A549 (cell line): ENCODE results near the gene HMHB1. TPM values are rescaled to one million over a fixed set of nuclear protein-coding genes. Genes with fewer than 3 reads are reported as not detected.

ENCODE experiments used
- ATAC-seq, 2 experiments: fragments of 200-7000 bp in 1 of 2; fragments of >200 bp in 1 of 2; cut with Nextera tagmentation in 1 of 2; cut with Tn5 transposase in 1 of 2; 3 replicates each; pipeline versions ENCODE4 v1.8.0 to v1.9.1; 2018 to 2020; ENCODE audit warnings: mild to moderate bottlenecking in 1 of 2, moderate library complexity in 1 of 2
- CTCF ChIA-PET: fragments of 300-600 bp; sonication (Branson Sonifier 250); formaldehyde crosslinking; extraction: SDS; loops from one replicate; lab custom pipeline; 2021; ENCODE audit warnings: antibody characterized with exemption, inconsistent platforms; lab: Yijun Ruan, JAX
- POLR2A ChIA-PET: fragments of 350-600 bp; formaldehyde crosslinking; extraction: SDS; loops from one replicate; lab custom pipeline; 2021; ENCODE audit warnings: antibody characterized with exemption, inconsistent platforms; lab: Yijun Ruan, JAX
- DNase-seq, 2 experiments: peaks; one replicate each; pipeline versions ENCODE4 v3.0.0 to v3.0.0-alpha.2; 2011 to 2016; ENCODE audit warnings: low read depth in 1 of 2, low spot score in 1 of 2
- FAIRE-seq: peaks from 2 replicates; lab custom pipeline; 2011; peaks lifted over from hg19 to GRCh38; lab: Jason Lieb, UNC
- H3K27ac ChIP-seq, 2 experiments: fragments of >200 bp; sonication (Bioruptor Twin); formaldehyde crosslinking; 3 replicates each; pipeline ENCODE4 v1.5.1; 2016 to 2017
- H3K4me1 ChIP-seq: fragments of >200 bp; sonication (Bioruptor Twin); formaldehyde crosslinking; 3 replicates; pipeline ENCODE4 v1.6.1; 2016
- H3K4me2 ChIP-seq: fragments of >200 bp; sonication (Bioruptor Twin); formaldehyde crosslinking; 3 replicates; pipeline ENCODE4 v1.6.1; 2016
- H3K4me3 ChIP-seq: fragments of >200 bp; sonication (Bioruptor Twin); formaldehyde crosslinking; 3 replicates; pipeline ENCODE4 v1.5.1; 2016
- H3K9me3 ChIP-seq: fragments of >200 bp; sonication (Bioruptor Twin); formaldehyde crosslinking; 3 replicates; pipeline ENCODE4 v1.6.1; 2016
- CBX8 ChIP-seq: fragments of 200-600 bp; sonication (generic); IDR thresholded peaks from 2 replicates; pipeline ENCODE4 v1.6.1; 2016
- CEBPB ChIP-seq, 2 experiments: fragments of >200 bp in 1 of 2; sonication (Bioruptor Twin) in 1 of 2; formaldehyde crosslinking in 1 of 2; IDR thresholded peaks; 2 replicates each; pipeline ENCODE4 v1.6.1; 2012 to 2016
- CHD4 ChIP-seq: fragments of 200-600 bp; sonication (generic); IDR thresholded peaks from 2 replicates; pipeline ENCODE4 v1.6.1; 2016; ENCODE audit warnings: antibody characterized with exemption, mild to moderate bottlenecking, borderline replicate concordance
- EP300 ChIP-seq, 2 experiments: fragments of >200 bp; sonication (Bioruptor Twin); formaldehyde crosslinking; IDR thresholded peaks; 2 replicates in 1 of 2; 3 replicates in 1 of 2; pipeline ENCODE4 v1.6.1; 2016 to 2017
- ESRRA ChIP-seq: fragments of 150-350 bp; IDR thresholded peaks from 2 replicates; pipeline ENCODE4 v1.6.1; 2014; ENCODE audit warnings: mild to moderate bottlenecking, low read length, borderline replicate concordance
- FOSB ChIP-seq: fragments of 250-450 bp; sonication (Bioruptor Pico); IDR thresholded peaks from 2 replicates; pipeline ENCODE4 v1.5.0; 2020; ENCODE audit warnings: mild to moderate bottlenecking, moderate library complexity
- HDAC2 ChIP-seq: fragments of 200-600 bp; sonication (generic); IDR thresholded peaks from 2 replicates; pipeline ENCODE4 v1.6.1; 2016
- HEYL ChIP-seq: fragments of 250-450 bp; sonication (Bioruptor Pico); IDR thresholded peaks from 2 replicates; pipeline ENCODE4 v1.8.0; 2021; ENCODE audit warnings: mild to moderate bottlenecking, moderate library complexity
- JUNB ChIP-seq: fragments of >200 bp; sonication (Bioruptor Twin); formaldehyde crosslinking; IDR thresholded peaks from 2 replicates; pipeline ENCODE4 v1.6.1; 2016
- MAFK ChIP-seq: fragments of 450-650 bp; IDR thresholded peaks from 2 replicates; pipeline ENCODE4 v1.6.1; 2014; ENCODE audit not compliant: partially characterized antibody
- MAX ChIP-seq: IDR thresholded peaks from 2 replicates; pipeline ENCODE4 v1.6.1; 2012
- NFE2L2 ChIP-seq: fragments of 150-350 bp; conservative IDR thresholded peaks from 2 replicates; pipeline ENCODE4 v1.6.1; 2014; ENCODE audit warnings: low read length
- RARB ChIP-seq: fragments of 250-450 bp; sonication (Bioruptor Pico); IDR thresholded peaks from 2 replicates; pipeline ENCODE4 v1.8.0; 2021; ENCODE audit warnings: mild to moderate bottlenecking, moderate library complexity
- RCOR1 ChIP-seq: fragments of 150-350 bp; IDR thresholded peaks from 2 replicates; pipeline ENCODE4 v1.6.1; 2014; ENCODE audit warnings: antibody characterized with exemption, low read length, low read depth
- REST ChIP-seq: fragments of 200-600 bp; sonication (generic); IDR thresholded peaks from 2 replicates; pipeline ENCODE4 v1.6.1; 2016; ENCODE audit warnings: antibody characterized with exemption, mild to moderate bottlenecking, moderate library complexity
- TFCP2L1 ChIP-seq: fragments of 250-450 bp; sonication (Bioruptor Pico); IDR thresholded peaks from 2 replicates; pipeline ENCODE4 v1.5.0; 2021; ENCODE audit warnings: mild to moderate bottlenecking
- USF2 ChIP-seq: fragments of 450-650 bp; IDR thresholded peaks from 2 replicates; pipeline ENCODE4 v1.6.1; 2014; ENCODE audit warnings: antibody characterized with exemption
- ZNF302 ChIP-seq: fragments of 250-450 bp; sonication (Bioruptor Pico); IDR thresholded peaks from 2 replicates; pipeline ENCODE4 v1.9.0; 2021; ENCODE audit warnings: inconsistent platforms, mild to moderate bottlenecking, moderate library complexity
- WGBS: methylation state at CpG from one replicate; pipeline ENCODE4 v1.1.6; 2017; ENCODE audit errors: missing lambda C conversion rate; 5-methylcytosine and 5-hydroxymethylcytosine counted together
- polyA plus RNA-seq, 4 experiments: library from polyadenylated mRNA; depleted of rRNA in 3 of 4; stranded (reverse); fragments of >200 nt; fragmentation: RNase III in 1 of 4; extraction: RNeasy Plus Mini Kit Qiagen cat#74134 plus additional on column Dnase treatment in 1 of 4; gene quantifications; 2 replicates in 3 of 4; 3 replicates in 1 of 4; pipeline ENCODE4 v1.2.3, GENCODE V29; 2011 to 2017
- TF ChIP-seq, protein P1 (sequence below): fragments of >200 bp; sonication (Bioruptor Twin); formaldehyde crosslinking; IDR thresholded peaks from 3 replicates; pipeline ENCODE4 v1.6.1; 2016
- TF ChIP-seq, protein P2 (sequence below): IDR thresholded peaks from 2 replicates; pipeline ENCODE4 v1.6.1; 2012
- TF ChIP-seq, protein P3 (sequence below): fragments of 250-450 bp; sonication (Bioruptor Pico); IDR thresholded peaks from 2 replicates; pipeline ENCODE4 v1.5.0; 2021; ENCODE audit warnings: mild to moderate bottlenecking, moderate library complexity, borderline replicate concordance

The HMHB1 gene
- polyA plus RNA-seq, 2 of the 4 experiments (the other 2 are of a cell fraction), result not detected

DNA sequence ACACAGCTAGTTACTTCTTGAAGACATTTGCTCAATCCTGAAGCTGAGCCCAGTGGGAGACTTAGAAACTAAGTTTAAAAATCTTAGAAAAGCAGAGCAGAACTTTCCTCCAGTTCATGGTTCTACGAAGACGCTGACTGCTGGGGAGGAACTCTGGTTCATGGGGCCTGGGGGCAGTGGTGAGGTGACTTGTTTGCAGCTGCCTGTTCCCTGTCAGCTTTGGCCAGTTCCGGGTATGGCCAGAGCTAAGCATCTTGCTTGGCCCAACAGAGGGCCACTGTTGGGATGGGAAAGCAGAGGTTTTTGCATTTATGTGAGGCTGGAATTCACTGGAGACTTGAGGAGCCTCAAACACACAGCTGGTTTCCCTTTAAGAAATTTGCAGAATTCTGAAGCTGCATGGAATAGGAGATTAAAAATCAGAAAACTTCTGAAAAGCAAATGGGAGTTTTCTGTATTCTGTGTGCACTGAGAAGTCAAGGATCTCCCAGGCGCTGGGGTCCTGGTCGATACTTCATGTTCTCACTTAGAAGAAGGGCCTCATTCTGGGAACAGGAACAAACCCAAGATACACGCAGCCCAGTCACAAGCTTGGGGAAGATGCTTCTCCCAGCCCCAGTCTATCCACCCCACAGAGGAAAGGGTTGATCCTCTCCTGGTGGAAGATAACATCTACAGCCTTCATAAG is 10.6 kb upstream of the HMHB1 start (continued):
- TF ChIP-seq, protein P1, sequence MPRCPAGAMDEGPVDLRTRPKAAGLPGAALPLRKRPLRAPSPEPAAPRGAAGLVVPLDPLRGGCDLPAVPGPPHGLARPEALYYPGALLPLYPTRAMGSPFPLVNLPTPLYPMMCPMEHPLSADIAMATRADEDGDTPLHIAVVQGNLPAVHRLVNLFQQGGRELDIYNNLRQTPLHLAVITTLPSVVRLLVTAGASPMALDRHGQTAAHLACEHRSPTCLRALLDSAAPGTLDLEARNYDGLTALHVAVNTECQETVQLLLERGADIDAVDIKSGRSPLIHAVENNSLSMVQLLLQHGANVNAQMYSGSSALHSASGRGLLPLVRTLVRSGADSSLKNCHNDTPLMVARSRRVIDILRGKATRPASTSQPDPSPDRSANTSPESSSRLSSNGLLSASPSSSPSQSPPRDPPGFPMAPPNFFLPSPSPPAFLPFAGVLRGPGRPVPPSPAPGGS, result no peak
- no peak for TF ChIP-seq RARB (CRISPR knock-in tag)
- TF ChIP-seq NFE2L2, result no peak

DNA sequence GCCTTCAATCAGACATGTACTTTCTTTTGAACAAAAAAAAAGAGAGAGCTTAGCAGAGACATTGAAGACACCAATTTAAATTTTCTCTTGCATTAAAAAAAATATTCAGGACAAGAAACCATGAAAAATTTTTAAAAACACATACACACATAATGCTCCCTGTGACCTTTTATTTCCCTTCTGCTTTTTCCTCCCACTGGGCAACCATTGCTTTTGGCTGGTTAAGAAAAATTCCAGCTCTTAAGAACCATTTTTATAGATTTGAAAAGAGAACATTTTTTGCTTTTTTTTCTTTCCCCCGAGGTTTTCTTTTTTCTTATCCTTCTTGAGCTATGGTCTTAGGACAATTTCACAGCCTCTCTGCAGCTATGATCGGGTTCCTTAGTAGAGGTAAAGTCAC is 6.1 kb upstream of the HMHB1 start:
- ATAC-seq (no peak), FAIRE-seq (no peak), DNase-seq (no peak)
- TF ChIP-seq CBX8 (no peak), MAFK (no peak), FOSB (CRISPR knock-in tag) (no peak), ESRRA (no peak), HDAC2 (no peak), ZNF302 (CRISPR knock-in tag) (no peak), NFE2L2 (no peak), REST (no peak), EP300 (IDR thresholded peaks at IDR 0.05) (no peak), CHD4 (no peak), CEBPB (IDR thresholded peaks at IDR 0.05) (no peak), JUNB (no peak), HEYL (CRISPR knock-in tag) (no peak), RCOR1 (no peak), USF2 (no peak), TFCP2L1 (no peak), MAX (no peak)
- TF ChIP-seq, protein P2, sequence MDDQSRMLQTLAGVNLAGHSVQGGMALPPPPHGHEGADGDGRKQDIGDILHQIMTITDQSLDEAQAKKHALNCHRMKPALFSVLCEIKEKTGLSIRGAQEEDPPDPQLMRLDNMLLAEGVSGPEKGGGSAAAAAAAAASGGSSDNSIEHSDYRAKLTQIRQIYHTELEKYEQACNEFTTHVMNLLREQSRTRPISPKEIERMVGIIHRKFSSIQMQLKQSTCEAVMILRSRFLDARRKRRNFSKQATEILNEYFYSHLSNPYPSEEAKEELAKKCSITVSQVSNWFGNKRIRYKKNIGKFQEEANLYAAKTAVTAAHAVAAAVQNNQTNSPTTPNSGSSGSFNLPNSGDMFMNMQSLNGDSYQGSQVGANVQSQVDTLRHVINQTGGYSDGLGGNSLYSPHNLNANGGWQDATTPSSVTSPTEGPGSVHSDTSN, result no peak
- TF ChIP-seq, protein P3, sequence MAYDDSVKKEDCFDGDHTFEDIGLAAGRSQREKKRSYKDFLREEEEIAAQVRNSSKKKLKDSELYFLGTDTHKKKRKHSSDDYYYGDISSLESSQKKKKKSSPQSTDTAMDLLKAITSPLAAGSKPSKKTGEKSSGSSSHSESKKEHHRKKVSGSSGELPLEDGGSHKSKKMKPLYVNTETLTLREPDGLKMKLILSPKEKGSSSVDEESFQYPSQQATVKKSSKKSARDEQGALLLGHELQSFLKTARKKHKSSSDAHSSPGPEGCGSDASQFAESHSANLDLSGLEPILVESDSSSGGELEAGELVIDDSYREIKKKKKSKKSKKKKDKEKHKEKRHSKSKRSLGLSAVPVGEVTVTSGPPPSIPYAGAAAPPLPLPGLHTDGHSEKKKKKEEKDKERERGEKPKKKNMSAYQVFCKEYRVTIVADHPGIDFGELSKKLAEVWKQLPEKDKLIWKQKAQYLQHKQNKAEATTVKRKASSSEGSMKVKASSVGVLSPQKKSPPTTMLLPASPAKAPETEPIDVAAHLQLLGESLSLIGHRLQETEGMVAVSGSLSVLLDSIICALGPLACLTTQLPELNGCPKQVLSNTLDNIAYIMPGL (CRISPR knock-in tag), result no peak
- 59% methylated on average over 2 of the region's 2 CpGs for WGBS
- H3K4me2 ChIP-seq, result no peak overlapping the region
- CTCF ChIA-PET, result interaction anchor here (0.8 kb wide), 1 partner anchor 26 kb away, joined by 3 read pairs; no protein-coding TSS in a partner anchor
- no peak overlapping the region for H3K27ac ChIP-seq
- no peaks in the 10 kb centered on the region for H3K4me1 ChIP-seq
- no peaks in the 10 kb centered on the region for H3K9me3 ChIP-seq
- POLR2A ChIA-PET, result no interaction called here
- H3K4me3 ChIP-seq, result no peak overlapping the region
